ENCODE data around the gene RYR3.
"Not testable (repeated sequence)": the region's sequence is repeated elsewhere in the genome, so short reads cannot be mapped to it uniquely, and the experiment has no call there.

The RYR3 gene

GRCh38 chr15:33586786-33587697, 276.3 kb downstream of the RYR3 start:
- DNase-seq (ENCODE audit: low read depth): no peak

GRCh38 chr15:33587773-33588172, 277.0 kb downstream of the RYR3 start:
- no peak for DNase-seq (ENCODE audit: low read depth)

GRCh38 chr15:33592864-33593263, 282.1 kb downstream of the RYR3 start:
- DNase-seq (ENCODE audit: low read depth): no peak

GRCh38 chr15:33598382-33598781, 287.6 kb downstream of the RYR3 start:
- not testable (repeated sequence) for DNase-seq (ENCODE audit: low read depth)

- no peak for DNase-seq (ENCODE audit: low read depth)
These were observed 289.4 kb downstream of the RYR3 start for GRCh38 chr15:33600212-33600611.

- no peak for DNase-seq (ENCODE audit: low read depth)
These were observed 290.7 kb downstream of the RYR3 start for GRCh38 chr15:33601461-33601860.

- DNase-seq (ENCODE audit: low read depth): no peak
These were observed 297.9 kb downstream of the RYR3 start for GRCh38 chr15:33608714-33609113.

- no peak for DNase-seq (ENCODE audit: low read depth)
These were observed 302.0 kb downstream of the RYR3 start for GRCh38 chr15:33612721-33613304.

GRCh38 chr15:33616475-33616874, 305.7 kb downstream of the RYR3 start:
- no peak for DNase-seq (ENCODE audit: low read depth)

- no peak for DNase-seq (ENCODE audit: low read depth)
These were observed 307.6 kb downstream of the RYR3 start for GRCh38 chr15:33618350-33618749.

GRCh38 chr15:33621141-33621540, 310.4 kb downstream of the RYR3 start:
- no peak for DNase-seq (ENCODE audit: low read depth)

- DNase-seq (ENCODE audit: low read depth): no peak
These were observed 312.2 kb downstream of the RYR3 start for GRCh38 chr15:33623010-33623409.

GRCh38 chr15:33624439-33624838, 313.7 kb downstream of the RYR3 start:
- no peak for DNase-seq (ENCODE audit: low read depth)

- DNase-seq (ENCODE audit: low read depth): no peak
These were observed 318.9 kb downstream of the RYR3 start for GRCh38 chr15:33629647-33630046.

GRCh38 chr15:33636234-33636633, 325.5 kb downstream of the RYR3 start:
- no peak for DNase-seq (ENCODE audit: low read depth)

- no peak for DNase-seq (ENCODE audit: low read depth)
These were observed 326.2 kb downstream of the RYR3 start for GRCh38 chr15:33636958-33637357.

GRCh38 chr15:33638453-33638852, 327.7 kb downstream of the RYR3 start:
- DNase-seq (ENCODE audit: low read depth): no peak

- no peak for DNase-seq (ENCODE audit: low read depth)
These were observed 328.3 kb downstream of the RYR3 start for GRCh38 chr15:33639051-33639450.

GRCh38 chr15:33639456-33639855, 328.7 kb downstream of the RYR3 start:
- DNase-seq (ENCODE audit: low read depth): no peak

GRCh38 chr15:33639978-33640377, 329.2 kb downstream of the RYR3 start:
- DNase-seq (ENCODE audit: low read depth): no peak

- no peak for DNase-seq (ENCODE audit: low read depth)
These were observed 330.3 kb downstream of the RYR3 start for GRCh38 chr15:33641069-33641468.

- DNase-seq (ENCODE audit: low read depth): no peak
These were observed 333.5 kb downstream of the RYR3 start for GRCh38 chr15:33644304-33644703.

GRCh38 chr15:33646744-33647143, 336.0 kb downstream of the RYR3 start:
- DNase-seq (ENCODE audit: low read depth): no peak

All from amniotic epithelial cell (primary cell).